ENCODE data around the gene RHBDD1.

The RHBDD1 gene

GRCh38 chr2:227010433-227010832 is 174.6 kb downstream of the RHBDD1 start:
- TF ChIP-seq CTCF (IDR thresholded peaks at IDR 0.05; ENCODE audit: low read depth, low read length, missing control alignments): no peak
- H3K4me3 ChIP-seq (ENCODE audit: low read depth, low read length): no peak overlapping the region
- DNase-seq (ENCODE audit: low read depth): no peak
- in situ Hi-C loops (cut with HindIII; ENCODE audit: low sequenced_read_pairs): no loop called here

- in situ Hi-C loops (cut with HindIII; ENCODE audit: low sequenced_read_pairs): no loop called here
- H3K4me3 ChIP-seq (ENCODE audit: low read depth, low read length): no peak overlapping the region
- no peak for TF ChIP-seq CTCF (IDR thresholded peaks at IDR 0.05; ENCODE audit: low read depth, low read length, missing control alignments)
- no peak for DNase-seq (ENCODE audit: low read depth)
Observed at GRCh38 chr2:227013330-227013729, 177.5 kb downstream of the RHBDD1 start.

GRCh38 chr2:227013881-227014280 is 178.0 kb downstream of the RHBDD1 start:
- no peak for DNase-seq (ENCODE audit: low read depth)
- in situ Hi-C loops (cut with HindIII; ENCODE audit: low sequenced_read_pairs): no loop called here
- no peak overlapping the region for H3K4me3 ChIP-seq (ENCODE audit: low read depth, low read length)
- no peak for TF ChIP-seq CTCF (IDR thresholded peaks at IDR 0.05; ENCODE audit: low read depth, low read length, missing control alignments)

- no peak for TF ChIP-seq CTCF (IDR thresholded peaks at IDR 0.05; ENCODE audit: low read depth, low read length, missing control alignments)
- in situ Hi-C loops (cut with HindIII; ENCODE audit: low sequenced_read_pairs): no loop called here
- DNase-seq (ENCODE audit: low read depth): no peak
- H3K4me3 ChIP-seq (ENCODE audit: low read depth, low read length): no peak overlapping the region
Observed at GRCh38 chr2:227016894-227017293, 181.0 kb downstream of the RHBDD1 start.

- H3K4me3 ChIP-seq (ENCODE audit: low read depth, low read length): no peak overlapping the region
- no peak for TF ChIP-seq CTCF (IDR thresholded peaks at IDR 0.05; ENCODE audit: low read depth, low read length, missing control alignments)
- in situ Hi-C loops (cut with HindIII; ENCODE audit: low sequenced_read_pairs): no loop called here
- no peak for DNase-seq (ENCODE audit: low read depth)
Observed at GRCh38 chr2:227020416-227020815, 184.6 kb downstream of the RHBDD1 start.

GRCh38 chr2:227022608-227023007 is 186.8 kb downstream of the RHBDD1 start:
- TF ChIP-seq CTCF (IDR thresholded peaks at IDR 0.05; ENCODE audit: low read depth, low read length, missing control alignments): no peak
- DNase-seq (ENCODE audit: low read depth): no peak
- no peak overlapping the region for H3K4me3 ChIP-seq (ENCODE audit: low read depth, low read length)
- in situ Hi-C loops (cut with HindIII; ENCODE audit: low sequenced_read_pairs): no loop called here

GRCh38 chr2:227025510-227025909 is 189.7 kb downstream of the RHBDD1 start:
- H3K4me3 ChIP-seq (ENCODE audit: low read depth, low read length): no peak overlapping the region
- no peak for DNase-seq (ENCODE audit: low read depth)
- in situ Hi-C loops (cut with HindIII; ENCODE audit: low sequenced_read_pairs): no loop called here
- no peak for TF ChIP-seq CTCF (IDR thresholded peaks at IDR 0.05; ENCODE audit: low read depth, low read length, missing control alignments)

All from astrocyte of the cerebellum (primary cell).